Coronary artery (tissue), 2 donors: ENCODE data around the gene PDE2A.

Experiments used
- DNase-seq: peaks from one replicate; pipeline ENCODE4 v3.0.0-alpha.2; 2017; ENCODE audit warnings: low spot score
- H3K27ac ChIP-seq, 2 donors: fragments of 200-600 bp; sonication (generic); one replicate each; pipeline ENCODE4 v1.5.1; 2016 to 2019
- H3K4me3 ChIP-seq: fragments of 200-600 bp; sonication (generic); 2 replicates; pipeline ENCODE4 v1.5.1; 2016; ENCODE audit warnings: mild to moderate bottlenecking, moderate library complexity
- CTCF ChIP-seq: fragments of 200-600 bp; sonication (generic); IDR thresholded peaks from one replicate; pipeline ENCODE4 v1.5.1; 2019; ENCODE audit warnings: antibody characterized with exemption

PDE2A gene

GRCh38 chr11:72671152-72672099 is 2.8 kb downstream of the PDE2A start:
- TF ChIP-seq CTCF, result no peak
- no peak for DNase-seq
- no peak overlapping the region for H3K27ac ChIP-seq
- no peak overlapping the region for H3K4me3 ChIP-seq

- Histone ChIP-seq H3K4me3 (no peak overlapping the region), H3K27ac (no peak overlapping the region)
- DNase-seq, result no peak
- TF ChIP-seq CTCF, result no peak
Measured at GRCh38 chr11:72670041-72670440, 4.2 kb downstream of the PDE2A start.

GRCh38 chr11:72669527-72669926 is 4.7 kb downstream of the PDE2A start:
- Histone ChIP-seq H3K27ac (no peak overlapping the region), H3K4me3 (no peak overlapping the region)
- TF ChIP-seq CTCF, result no peak
- DNase-seq, result no peak

GRCh38 chr11:72668629-72669347 is 5.4 kb downstream of the PDE2A start:
- no peak overlapping the region for H3K4me3 ChIP-seq
- no peak for DNase-seq
- no peak overlapping the region for H3K27ac ChIP-seq
- TF ChIP-seq CTCF, result no peak

GRCh38 chr11:72665911-72666472 is 8.2 kb downstream of the PDE2A start:
- H3K27ac ChIP-seq, result no peak overlapping the region
- TF ChIP-seq CTCF, result no peak

GRCh38 chr11:72662036-72662435 is 12.2 kb downstream of the PDE2A start:
- Histone ChIP-seq H3K4me3 (no peak overlapping the region), H3K27ac (no peak overlapping the region)
- DNase-seq, result no peak
- no peak for TF ChIP-seq CTCF

More at GRCh38 chr11:72665911-72666472, 8.2 kb downstream of the PDE2A start:
- DNase-seq, result no peak
- no peak overlapping the region for H3K4me3 ChIP-seq
